ENCODE measurements around the gene PGAP3.

- TF ChIP-seq CTCF (conservative IDR thresholded peaks at IDR 0.05; ENCODE audit: low read depth, low read length) (no peak), CEBPB (IDR thresholded peaks at IDR 0.05; ENCODE audit: low read depth, low read length) (no peak), ELK1 (IDR thresholded peaks at IDR 0.05; ENCODE audit: borderline replicate concordance, low read depth, low read length) (no peak), CHD1 (IDR thresholded peaks at IDR 0.05; ENCODE audit: low read depth, low read length) (no peak), POLR2A (IDR thresholded peaks at IDR 0.05; ENCODE audit: low read depth, low read length) (no peak)
Measured at GRCh38 chr17:39729280-39729851, 41.5 kb upstream of the PGAP3 start.

Measured in IMR-90 (cell line).